HCT116 (cell line): ENCODE measurements around the gene P2RX1. TPM values are rescaled to one million over a fixed set of nuclear protein-coding genes. Genes with fewer than 3 reads are reported as not detected.

Source experiments
- ATAC-seq: fragments of 200-7000 bp; cut with Tn5 transposase; 2 replicates; pipeline ENCODE4 v1.9.1; 2020; ENCODE audit warnings: mild to moderate bottlenecking, moderate library complexity
- BruUV-seq: library from RNA; stranded (reverse); fragments of 400-500 nt; replicated peaks from 2 replicates; lab custom pipeline; 2021; lab: Mats Ljungman, UMichigan
- CTCF ChIA-PET: fragments of 300-600 bp; sonication (Branson Sonifier 250); formaldehyde crosslinking; loops from one replicate; lab custom pipeline; 2021; ENCODE audit warnings: antibody characterized with exemption; lab: Charles Lee
- POLR2A ChIA-PET: fragments of 300-600, 350-600 bp; sonication (Branson Sonifier 250); formaldehyde crosslinking; loops from one replicate; lab custom pipeline; 2021; ENCODE audit warnings: antibody characterized with exemption; lab: Charles Lee
- RAD21 ChIA-PET, 2 experiments: fragments of 300-600 bp; sonication (Branson Sonifier 250); formaldehyde crosslinking; loops; one replicate each; lab custom pipeline; 2023; ENCODE audit warnings: low total read pairs in 2 of 2; ENCODE audit not compliant: uncharacterized antibody in 2 of 2, unreplicated experiment in 2 of 2, low non-redundant PET in 1 of 2; lab: Charles Lee
- DNase-seq: peaks from one replicate; pipeline ENCODE4 v3.0.0-alpha.2; 2010; ENCODE audit warnings: low read depth, low spot score
- H2AFZ ChIP-seq: fragments of 200-600 bp; shearing (Covaris generic), sonication (generic); 2 replicates; pipeline ENCODE4 v1.6.1; 2017; ENCODE audit warnings: low read depth, mixed run types, mixed read lengths, antibody characterized with exemption, low read length; ENCODE audit not compliant: poor library complexity, severe bottlenecking
- H3K27ac ChIP-seq: 2 replicates; pipeline ENCODE4 v1.5.1; 2012; ENCODE audit warnings: low read depth, low read length
- H3K27me3 ChIP-seq: fragments of 200-600 bp; sonication (generic); 2 replicates; pipeline ENCODE4 v1.6.1; 2016; ENCODE audit warnings: mixed run types, low read length, mixed read lengths; ENCODE audit not compliant: insufficient read depth
- H3K36me3 ChIP-seq, 2 experiments: fragments of 200-500 bp in 1 of 2; fragments of 200-600 bp in 1 of 2; sonication (Bioruptor generic) in 1 of 2; sonication (generic) in 1 of 2; 2 replicates each; pipeline versions ENCODE4 v1.5.1 to v1.6.1; 2014 to 2016; ENCODE audit warnings: low read length in 2 of 2, inconsistent platforms in 1 of 2, mixed read lengths in 1 of 2, mixed run types in 1 of 2; ENCODE audit not compliant: insufficient read depth in 2 of 2, control insufficient read depth in 1 of 2
- H3K4me1 ChIP-seq, 2 experiments: fragments of 200-600 bp in 1 of 2; sonication (generic) in 1 of 2; 2 replicates each; pipeline versions ENCODE4 v1.5.1 to v1.6.1; 2012 to 2017; ENCODE audit warnings: low read length in 2 of 2, inconsistent platforms in 1 of 2, mild to moderate bottlenecking in 1 of 2, mixed read lengths in 1 of 2, mixed run types in 1 of 2, moderate library complexity in 1 of 2; ENCODE audit not compliant: insufficient read depth in 2 of 2, control insufficient read depth in 1 of 2
- H3K4me2 ChIP-seq: fragments of 200-600 bp; sonication (generic); 2 replicates; pipeline ENCODE4 v1.6.1; 2017; ENCODE audit warnings: mixed run types, low read length, mixed read lengths
- H3K4me3 ChIP-seq, 2 experiments: fragments of 200-600 bp in 1 of 2; sonication (generic) in 1 of 2; replicated peaks in 1 of 2; 2 replicates each; pipeline ENCODE4 v1.5.1; 2011 to 2016; ENCODE audit warnings: low read length in 2 of 2, control low read depth in 1 of 2, low read depth in 1 of 2, mild to moderate bottlenecking in 1 of 2, mixed read lengths in 1 of 2, mixed run types in 1 of 2
- H3K79me2 ChIP-seq: fragments of 200-600 bp; sonication (generic); 2 replicates; pipeline ENCODE4 v1.6.1; 2017; ENCODE audit warnings: mild to moderate bottlenecking, mixed run types, low read length, moderate library complexity, mixed read lengths; ENCODE audit not compliant: insufficient read depth
- H3K9ac ChIP-seq: fragments of 200-600 bp; sonication (generic); 2 replicates; pipeline ENCODE4 v1.6.1; 2016; ENCODE audit warnings: low read length, mixed read lengths
- H3K9me2 ChIP-seq: fragments of 200-600 bp; sonication (generic), shearing (Covaris generic); 2 replicates; pipeline ENCODE4 v1.6.1; 2017; ENCODE audit warnings: mixed run types, mild to moderate bottlenecking, moderate library complexity; ENCODE audit not compliant: insufficient read depth
- H3K9me3 ChIP-seq, 2 experiments: fragments of 200-500 bp in 1 of 2; fragments of 200-600 bp in 1 of 2; sonication (Bioruptor generic) in 1 of 2; sonication (generic) in 1 of 2; 2 replicates each; pipeline ENCODE4 v1.6.1; 2014 to 2017; ENCODE audit warnings: low read length in 2 of 2, mixed read lengths in 2 of 2, inconsistent platforms in 1 of 2, low read depth in 1 of 2, mild to moderate bottlenecking in 1 of 2, mixed run types in 1 of 2, moderate library complexity in 1 of 2; ENCODE audit not compliant: control insufficient read depth in 1 of 2, insufficient read depth in 1 of 2
- H4K20me1 ChIP-seq: fragments of 200-600 bp; sonication (generic), shearing (Covaris generic); 2 replicates; pipeline ENCODE4 v1.6.1; 2017; ENCODE audit warnings: mixed run types, mild to moderate bottlenecking, moderate library complexity; ENCODE audit not compliant: insufficient read depth
- ATF3 ChIP-seq: IDR thresholded peaks from 2 replicates; pipeline ENCODE4 v1.6.1; 2012
- CBX3 ChIP-seq: IDR thresholded peaks from 2 replicates; pipeline ENCODE4 v1.6.1; 2012; ENCODE audit warnings: low read depth
- CTCF ChIP-seq, 3 experiments: fragments of 200-600 bp in 1 of 3; sonication (generic) in 1 of 3; IDR thresholded peaks in 2 of 3; conservative IDR thresholded peaks in 1 of 3; 2 replicates each; pipeline ENCODE4 v1.5.1; 2012 to 2017; ENCODE audit warnings: low read depth in 2 of 3, low read length in 2 of 3, antibody characterized with exemption in 1 of 3, borderline replicate concordance in 1 of 3, control low read depth in 1 of 3, mild to moderate bottlenecking in 1 of 3, mixed read lengths in 1 of 3, mixed run types in 1 of 3, moderate library complexity in 1 of 3; ENCODE audit not compliant: insufficient read depth in 1 of 3
- EGR1 ChIP-seq: IDR thresholded peaks from 2 replicates; pipeline ENCODE4 v1.6.1; 2012; ENCODE audit warnings: low read depth
- ELF1 ChIP-seq: IDR thresholded peaks from 2 replicates; pipeline ENCODE4 v1.6.1; 2012; ENCODE audit warnings: low read depth, borderline replicate concordance
- EZH2 ChIP-seq: fragments of 200-600 bp; sonication (generic); IDR thresholded peaks from 2 replicates; pipeline ENCODE4 v1.6.1; 2017; ENCODE audit warnings: antibody characterized with exemption, mixed run types
- EZH2phosphoT487 ChIP-seq: fragments of 200-600 bp; IDR thresholded peaks from 2 replicates; pipeline ENCODE4 v1.6.1; 2018; ENCODE audit warnings: antibody characterized with exemption, borderline replicate concordance
- FOSL1 ChIP-seq: IDR thresholded peaks from 2 replicates; pipeline ENCODE4 v1.6.1; 2012; ENCODE audit warnings: low read depth
- JUND ChIP-seq: IDR thresholded peaks from 2 replicates; pipeline ENCODE4 v1.6.1; 2012
- MAX ChIP-seq: IDR thresholded peaks from 2 replicates; pipeline ENCODE4 v1.6.1; 2012
- POLR2A ChIP-seq: IDR thresholded peaks from 2 replicates; pipeline ENCODE4 v1.7.0; 2011; ENCODE audit warnings: borderline replicate concordance; ENCODE audit not compliant: insufficient read depth, insufficient read length; ENCODE audit errors: extremely low read depth
- POLR2AphosphoS5 ChIP-seq: IDR thresholded peaks from 2 replicates; pipeline ENCODE4 v1.6.1; 2011; ENCODE audit warnings: mild to moderate bottlenecking, low read depth, low read length, moderate library complexity
- RAD21 ChIP-seq: IDR thresholded peaks from 2 replicates; pipeline ENCODE4 v1.6.1; 2012; ENCODE audit warnings: low read depth, mild to moderate bottlenecking
- SP1 ChIP-seq: IDR thresholded peaks from 2 replicates; pipeline ENCODE4 v1.6.1; 2012; ENCODE audit warnings: low read depth
- SRF ChIP-seq: IDR thresholded peaks from 2 replicates; pipeline ENCODE4 v1.6.1; 2012; ENCODE audit warnings: low read depth
- TCF7L2 ChIP-seq: IDR thresholded peaks from 2 replicates; pipeline ENCODE4 v1.7.0; 2011; ENCODE audit warnings: borderline replicate concordance, inconsistent platforms; ENCODE audit not compliant: insufficient read depth, insufficient read length; ENCODE audit errors: extremely low read depth
- YY1 ChIP-seq: IDR thresholded peaks from 2 replicates; pipeline ENCODE4 v1.6.1; 2011; ENCODE audit warnings: low read length, low read depth, moderate library complexity, mild to moderate bottlenecking; ENCODE audit not compliant: insufficient replicate concordance; ENCODE audit errors: extremely low read depth
- ZFX ChIP-seq: fragments of 450-650 bp; IDR thresholded peaks from 2 replicates; pipeline ENCODE4 v1.6.1; 2017
- intact Hi-C: fragments of 100-400 bp; cut with micrococcal nuclease; formaldehyde crosslinking; loops from 2 replicates; pipeline ENCODE4 v1.10.0; 2022
- total RNA-seq: library from RNA; stranded (reverse); gene quantifications from one replicate; pipeline ENCODE4 v1.2.1, GENCODE V29; 2021; ENCODE audit not compliant: unreplicated experiment

Gene P2RX1
- total RNA-seq, 1 experiment from 2014 or later = not detected

- Histone ChIP-seq H3K9ac (no peak overlapping the region), H4K20me1 (no peaks in the 10 kb centered on the region), H3K4me3 (no peak overlapping the region), H3K9me2 (no peaks in the 10 kb centered on the region), H2AFZ (no peak overlapping the region), H3K9me3 (no peaks in the 10 kb centered on the region), H3K79me2 (no peaks in the 10 kb centered on the region), H3K27ac (no peak overlapping the region), H3K36me3 (no peaks in the 10 kb centered on the region), H3K4me2 (no peak overlapping the region), H3K4me1 (no peaks in the 10 kb centered on the region), H3K27me3 (no peaks in the 10 kb centered on the region)
- ChIA-PET CTCF (no interaction called here), POLR2A (no interaction called here), RAD21 (no interaction called here)
- TF ChIP-seq MAX (no peak), TCF7L2 (no peak), EZH2phosphoT487 (no peak), YY1 (no peak), EGR1 (no peak), FOSL1 (no peak), ATF3 (no peak), SRF (no peak), ELF1 (no peak), RAD21 (no peak), POLR2AphosphoS5 (no peak), JUND (no peak), CBX3 (no peak), SP1 (no peak), CTCF (IDR thresholded peaks at IDR 0.05 in 2 of 3, conservative IDR thresholded peaks at IDR 0.05 in 1 of 3; ENCODE audit: borderline replicate concordance in 1 of 3, insufficient read depth in 1 of 3, low read depth in 2 of 3, low read length in 2 of 3) (no peak), ZFX (no peak), POLR2A (no peak), EZH2 (no peak)
- DNase-seq = no peak
- intact Hi-C loops = no loop called here
- ATAC-seq = no peak
- no TSS peak for BruUV-seq
Measured at GRCh38 chr17:3852561-3852960, 63.7 kb downstream of the P2RX1 start.
